HFF-Myc (cell line): ENCODE data around the gene CARS1.

ENCODE experiments used
- DNase-seq: peaks from one replicate; pipeline ENCODE4 v3.0.0-alpha.2; 2011; ENCODE audit warnings: low read depth; ENCODE audit errors: extremely low read depth
- H3K4me3 ChIP-seq: replicated peaks from 2 replicates; pipeline ENCODE4 v1.5.1; 2011; ENCODE audit warnings: low read depth, mild to moderate bottlenecking, control low read depth, low read length
- CTCF ChIP-seq: IDR thresholded peaks from 2 replicates; pipeline ENCODE4 v1.5.1; 2012; ENCODE audit warnings: mild to moderate bottlenecking, low read depth, low read length, control low read depth; ENCODE audit errors: missing control alignments

Gene CARS1

GRCh38 chr11:3083321-3083720 lies 26.1 kb upstream of the CARS1 start:
- no peak for TF ChIP-seq CTCF
- DNase-seq = no peak
- H3K4me3 ChIP-seq = no peak overlapping the region

GRCh38 chr11:3081386-3081751 lies 24.1 kb upstream of the CARS1 start:
- no peak overlapping the region for H3K4me3 ChIP-seq
- TF ChIP-seq CTCF = no peak
- DNase-seq = no peak

GRCh38 chr11:3080733-3081385 lies 23.6 kb upstream of the CARS1 start:
- no peak for TF ChIP-seq CTCF
- DNase-seq = no peak
- H3K4me3 ChIP-seq = no peak overlapping the region

DNA sequence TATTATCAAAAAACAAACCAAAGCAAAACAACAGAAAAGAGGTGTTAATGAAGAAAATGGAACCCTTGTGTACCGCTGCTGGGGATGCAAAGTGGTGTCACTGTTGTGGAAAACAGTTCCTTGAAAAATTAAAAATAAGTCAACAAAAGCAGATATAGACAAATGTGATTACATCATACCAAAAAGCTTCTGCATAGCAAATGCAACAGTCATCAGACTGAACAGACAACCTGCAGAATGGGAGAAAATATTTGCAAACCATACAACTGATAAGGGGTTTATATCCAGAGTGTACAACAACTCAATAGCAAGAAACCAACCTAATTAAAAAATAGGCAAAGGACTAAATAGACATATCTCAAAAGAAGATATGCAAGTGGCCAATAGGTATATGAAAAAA lies 22.9 kb upstream of the CARS1 start:
- no peak for DNase-seq

DNA sequence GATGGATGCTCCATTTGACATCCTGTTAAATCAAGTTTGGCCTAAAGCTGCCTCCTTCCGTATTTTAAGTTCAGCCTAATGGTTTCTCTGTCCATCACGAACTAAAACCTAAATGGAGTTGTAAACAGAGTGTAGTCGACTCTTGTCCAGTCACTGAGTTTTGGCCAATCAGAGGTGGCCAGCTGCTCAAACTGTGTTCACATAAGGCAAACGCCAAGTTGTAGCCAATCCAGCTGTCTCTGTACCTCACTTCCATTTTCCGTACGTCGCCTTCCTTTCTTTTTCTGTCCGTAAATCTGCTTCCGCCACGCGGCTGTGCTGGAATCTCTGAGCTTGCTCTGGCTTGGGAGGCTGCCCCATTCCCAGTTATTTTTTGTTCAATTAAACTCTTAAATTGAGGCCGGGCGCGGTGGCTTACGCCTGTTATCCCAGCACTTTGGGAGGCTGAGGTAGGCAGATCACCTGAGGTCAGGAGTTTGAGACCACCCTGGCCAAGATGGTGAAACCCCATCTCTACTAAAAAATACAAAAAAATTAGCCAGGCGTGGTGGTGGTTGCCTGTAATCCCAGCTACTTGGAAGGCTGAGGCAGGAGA lies 20.7 kb upstream of the CARS1 start:
- no peak for DNase-seq
- TF ChIP-seq CTCF = no peak
- no peak overlapping the region for H3K4me3 ChIP-seq

More for the DNA sequence above, 22.9 kb upstream of the CARS1 start:
- no peak overlapping the region for H3K4me3 ChIP-seq
- no peak for TF ChIP-seq CTCF

- no peak for DNase-seq
- no peak for TF ChIP-seq CTCF
- no peak overlapping the region for H3K4me3 ChIP-seq
Measured at GRCh38 chr11:3077189-3077836, 20.1 kb upstream of the CARS1 start.
